ENCODE results near the gene SPRED2. TPM values are rescaled to one million over a fixed set of nuclear protein-coding genes. Genes with fewer than 3 reads are reported as not detected.

The SPRED2 gene
- polyA plus RNA-seq, 1 donor from 2014 or later, result 5.3 TPM

DNA sequence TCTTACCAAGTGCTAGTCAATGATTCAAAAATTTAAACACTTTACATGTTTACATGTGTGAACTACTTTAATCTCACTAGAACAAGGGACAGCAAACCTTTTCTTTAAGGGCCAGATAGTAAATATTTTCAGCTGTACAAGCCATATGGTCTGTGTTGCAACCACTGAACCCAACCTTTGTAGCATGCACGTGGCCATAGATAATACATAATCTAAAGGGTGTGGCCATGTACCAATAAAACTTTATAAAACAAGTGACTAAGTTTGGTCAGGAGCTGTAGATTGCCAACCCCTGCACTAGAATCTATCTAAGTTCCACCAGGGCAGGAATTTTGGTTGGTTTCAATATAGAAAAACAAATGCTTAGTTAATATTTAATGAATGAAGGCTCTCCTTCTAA, 18.4 kb upstream of the SPRED2 start:
- Histone ChIP-seq H3K36me3 (ENCODE audit: insufficient read depth, low read length) (no peaks in the 10 kb centered on the region), H2AFZ (ENCODE audit: low read depth, low read length) (no peak overlapping the region), H3K27me3 (ENCODE audit: insufficient read depth, low read depth, low read length) (no peaks in the 10 kb centered on the region), H3K79me2 (replicated peaks; ENCODE audit: insufficient read depth, low read length) (no peaks in the 10 kb centered on the region), H4K20me1 (ENCODE audit: insufficient read depth) (no peaks in the 10 kb centered on the region), H3K9me3 (ENCODE audit: low read length) (no peaks in the 10 kb centered on the region), H3K27ac (ENCODE audit: low read length) (no peak overlapping the region), H3K9me2 (ENCODE audit: insufficient read depth, low read length) (no peaks in the 10 kb centered on the region), H3K4me3 (ENCODE audit: low read length) (no peak overlapping the region), H3F3A (ENCODE audit: insufficient read depth, low read length, poor library complexity, severe bottlenecking) (no peaks in the 10 kb centered on the region), H3K9ac (ENCODE audit: low read length) (no peak overlapping the region), H3K4me2 (ENCODE audit: low read length) (no peak overlapping the region)
- TF ChIP-seq, protein P1, sequence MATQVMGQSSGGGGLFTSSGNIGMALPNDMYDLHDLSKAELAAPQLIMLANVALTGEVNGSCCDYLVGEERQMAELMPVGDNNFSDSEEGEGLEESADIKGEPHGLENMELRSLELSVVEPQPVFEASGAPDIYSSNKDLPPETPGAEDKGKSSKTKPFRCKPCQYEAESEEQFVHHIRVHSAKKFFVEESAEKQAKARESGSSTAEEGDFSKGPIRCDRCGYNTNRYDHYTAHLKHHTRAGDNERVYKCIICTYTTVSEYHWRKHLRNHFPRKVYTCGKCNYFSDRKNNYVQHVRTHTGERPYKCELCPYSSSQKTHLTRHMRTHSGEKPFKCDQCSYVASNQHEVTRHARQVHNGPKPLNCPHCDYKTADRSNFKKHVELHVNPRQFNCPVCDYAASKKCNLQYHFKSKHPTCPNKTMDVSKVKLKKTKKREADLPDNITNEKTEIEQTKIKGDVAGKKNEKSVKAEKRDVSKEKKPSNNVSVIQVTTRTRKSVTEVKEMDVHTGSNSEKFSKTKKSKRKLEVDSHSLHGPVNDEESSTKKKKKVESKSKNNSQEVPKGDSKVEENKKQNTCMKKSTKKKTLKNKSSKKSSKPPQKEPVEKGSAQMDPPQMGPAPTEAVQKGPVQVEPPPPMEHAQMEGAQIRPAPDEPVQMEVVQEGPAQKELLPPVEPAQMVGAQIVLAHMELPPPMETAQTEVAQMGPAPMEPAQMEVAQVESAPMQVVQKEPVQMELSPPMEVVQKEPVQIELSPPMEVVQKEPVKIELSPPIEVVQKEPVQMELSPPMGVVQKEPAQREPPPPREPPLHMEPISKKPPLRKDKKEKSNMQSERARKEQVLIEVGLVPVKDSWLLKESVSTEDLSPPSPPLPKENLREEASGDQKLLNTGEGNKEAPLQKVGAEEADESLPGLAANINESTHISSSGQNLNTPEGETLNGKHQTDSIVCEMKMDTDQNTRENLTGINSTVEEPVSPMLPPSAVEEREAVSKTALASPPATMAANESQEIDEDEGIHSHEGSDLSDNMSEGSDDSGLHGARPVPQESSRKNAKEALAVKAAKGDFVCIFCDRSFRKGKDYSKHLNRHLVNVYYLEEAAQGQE (IDR thresholded peaks at IDR 0.05; ENCODE audit: borderline replicate concordance), result no peak

DNA sequence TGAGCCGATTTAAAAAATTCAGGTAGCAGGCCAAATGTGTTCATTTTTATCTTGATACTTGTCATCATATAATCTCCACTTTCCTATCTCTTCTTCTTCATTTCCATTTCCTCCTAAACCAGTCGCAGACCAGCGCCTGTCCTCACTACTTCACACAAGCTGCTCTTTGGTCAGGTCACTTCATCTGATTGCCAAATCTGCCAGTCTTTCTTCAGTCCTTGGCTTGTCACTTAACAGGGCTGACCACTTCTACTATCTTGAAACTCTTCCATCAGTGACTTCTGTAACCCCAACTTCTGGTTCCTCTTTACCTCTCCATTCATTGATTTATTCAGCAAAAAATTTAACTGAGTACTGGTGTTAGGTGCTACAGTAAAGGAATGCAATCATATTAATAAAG, 18.0 kb upstream of the SPRED2 start:
- no peak overlapping the region for H2AFZ ChIP-seq (ENCODE audit: low read depth, low read length)
- no peaks in the 10 kb centered on the region for H3K9me3 ChIP-seq (ENCODE audit: low read length)
- no peak for TF ChIP-seq EZH2 (IDR thresholded peaks at IDR 0.05; ENCODE audit: borderline replicate concordance, insufficient read depth, low read length, poor library complexity, severe bottlenecking)
- TF ChIP-seq MXI1 (conservative IDR thresholded peaks at IDR 0.05; ENCODE audit: poor library complexity, severe bottlenecking), result no peak

DNA sequence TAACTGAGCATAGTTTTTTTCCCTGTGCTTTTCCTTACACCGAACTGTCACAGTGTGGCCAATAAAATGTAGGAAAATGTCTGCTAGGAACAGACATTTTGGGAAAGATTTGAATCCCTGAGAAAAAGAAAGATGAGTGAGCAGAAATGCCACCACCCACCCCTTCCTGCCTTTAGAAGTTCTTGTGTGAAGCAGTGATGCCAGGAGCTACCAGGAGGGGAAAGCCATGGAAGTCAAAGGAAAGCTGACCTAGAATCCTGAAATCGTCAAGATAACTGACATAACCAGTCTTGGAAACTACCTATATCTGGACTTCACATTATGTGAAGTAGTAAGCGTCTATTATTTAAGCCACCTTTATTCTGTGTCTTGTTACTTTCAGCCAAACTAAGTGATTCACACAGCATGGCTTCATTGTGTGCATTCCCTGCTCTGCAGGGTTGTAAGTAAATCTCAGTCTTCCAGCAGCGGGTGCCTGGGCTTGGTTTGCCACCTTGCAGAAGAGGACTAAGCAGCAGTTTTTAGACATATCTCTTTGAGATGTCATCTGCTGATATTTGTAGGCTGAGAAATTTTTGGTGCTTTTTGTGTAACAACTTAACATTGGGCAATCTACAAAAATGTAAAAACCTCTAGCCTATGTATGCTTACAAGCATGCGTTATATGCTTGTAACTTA, 11.2 kb upstream of the SPRED2 start:
- TF ChIP-seq EP300 (conservative IDR thresholded peaks at IDR 0.05; ENCODE audit: poor library complexity, severe bottlenecking) (no peak), SMC3 (conservative IDR thresholded peaks at IDR 0.05; ENCODE audit: poor library complexity) (no peak), POLR2AphosphoS5 (IDR thresholded peaks at IDR 0.05) (no peak), RAD21 (conservative IDR thresholded peaks at IDR 0.05) (no peak)
- TF ChIP-seq, protein P2, sequence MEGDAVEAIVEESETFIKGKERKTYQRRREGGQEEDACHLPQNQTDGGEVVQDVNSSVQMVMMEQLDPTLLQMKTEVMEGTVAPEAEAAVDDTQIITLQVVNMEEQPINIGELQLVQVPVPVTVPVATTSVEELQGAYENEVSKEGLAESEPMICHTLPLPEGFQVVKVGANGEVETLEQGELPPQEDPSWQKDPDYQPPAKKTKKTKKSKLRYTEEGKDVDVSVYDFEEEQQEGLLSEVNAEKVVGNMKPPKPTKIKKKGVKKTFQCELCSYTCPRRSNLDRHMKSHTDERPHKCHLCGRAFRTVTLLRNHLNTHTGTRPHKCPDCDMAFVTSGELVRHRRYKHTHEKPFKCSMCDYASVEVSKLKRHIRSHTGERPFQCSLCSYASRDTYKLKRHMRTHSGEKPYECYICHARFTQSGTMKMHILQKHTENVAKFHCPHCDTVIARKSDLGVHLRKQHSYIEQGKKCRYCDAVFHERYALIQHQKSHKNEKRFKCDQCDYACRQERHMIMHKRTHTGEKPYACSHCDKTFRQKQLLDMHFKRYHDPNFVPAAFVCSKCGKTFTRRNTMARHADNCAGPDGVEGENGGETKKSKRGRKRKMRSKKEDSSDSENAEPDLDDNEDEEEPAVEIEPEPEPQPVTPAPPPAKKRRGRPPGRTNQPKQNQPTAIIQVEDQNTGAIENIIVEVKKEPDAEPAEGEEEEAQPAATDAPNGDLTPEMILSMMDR (IDR thresholded peaks at IDR 0.05; ENCODE audit: poor library complexity, severe bottlenecking), result no peak
- TF ChIP-seq, protein P1 (IDR thresholded peaks at IDR 0.05; ENCODE audit: borderline replicate concordance), result no peak
- no peak overlapping the region for H3K27ac ChIP-seq (ENCODE audit: low read length)
- H3F3A ChIP-seq (ENCODE audit: insufficient read depth, low read length, poor library complexity, severe bottlenecking), result no peaks in the 10 kb centered on the region
- no peaks in the 10 kb centered on the region for H3K36me3 ChIP-seq (ENCODE audit: insufficient read depth, low read length)
- no peaks in the 10 kb centered on the region for H3K9me3 ChIP-seq (ENCODE audit: low read length)
- no peaks in the 10 kb centered on the region for H3K79me2 ChIP-seq (replicated peaks; ENCODE audit: insufficient read depth, low read length)
- H3K27me3 ChIP-seq (ENCODE audit: insufficient read depth, low read depth, low read length), result no peaks in the 10 kb centered on the region
- no peak overlapping the region for H2AFZ ChIP-seq (ENCODE audit: low read depth, low read length)
- no peak overlapping the region for H3K4me2 ChIP-seq (ENCODE audit: low read length)
- H4K20me1 ChIP-seq (ENCODE audit: insufficient read depth), result no peaks in the 10 kb centered on the region
- no peak overlapping the region for H3K4me3 ChIP-seq (ENCODE audit: low read length)
- H3K9ac ChIP-seq (ENCODE audit: low read length), result no peak overlapping the region
- H3K9me2 ChIP-seq (ENCODE audit: insufficient read depth, low read length), result no peaks in the 10 kb centered on the region

More for the DNA sequence above, 18.0 kb upstream of the SPRED2 start:
- no peaks in the 10 kb centered on the region for H3F3A ChIP-seq (ENCODE audit: insufficient read depth, low read length, poor library complexity, severe bottlenecking)
- H3K4me2 ChIP-seq (ENCODE audit: low read length), result no peak overlapping the region
- H3K9me2 ChIP-seq (ENCODE audit: insufficient read depth, low read length), result no peaks in the 10 kb centered on the region
- no peaks in the 10 kb centered on the region for H3K36me3 ChIP-seq (ENCODE audit: insufficient read depth, low read length)
- no peak overlapping the region for H3K9ac ChIP-seq (ENCODE audit: low read length)
- no peaks in the 10 kb centered on the region for H3K79me2 ChIP-seq (replicated peaks; ENCODE audit: insufficient read depth, low read length)
- H3K4me3 ChIP-seq (ENCODE audit: low read length), result no peak overlapping the region
- no peaks in the 10 kb centered on the region for H4K20me1 ChIP-seq (ENCODE audit: insufficient read depth)
- no peaks in the 10 kb centered on the region for H3K27me3 ChIP-seq (ENCODE audit: insufficient read depth, low read depth, low read length)
- no peak overlapping the region for H3K27ac ChIP-seq (ENCODE audit: low read length)
